IPS-18a (cell line): Measurements from ENCODE around the gene RBM46.
A peak's percentile ranks its signal among the peaks of the same experiment; 100 is the strongest.

ENCODE experiments used
- H3K27ac ChIP-seq: one replicate; pipeline ENCODE4 v1.5.1; 2013; ENCODE audit warnings: low read length
- H3K27me3 ChIP-seq: one replicate; pipeline ENCODE4 v1.6.1; 2013; ENCODE audit warnings: mild to moderate bottlenecking, low read length; ENCODE audit not compliant: control insufficient read depth, insufficient read depth
- H3K36me3 ChIP-seq: one replicate; pipeline ENCODE4 v1.6.1; 2013; ENCODE audit warnings: low read depth, low read length; ENCODE audit not compliant: control insufficient read depth
- H3K4me1 ChIP-seq: one replicate; pipeline ENCODE4 v1.6.1; 2013; ENCODE audit warnings: low read depth, low read length; ENCODE audit not compliant: control insufficient read depth
- H3K4me3 ChIP-seq: one replicate; pipeline ENCODE4 v1.5.1; 2013; ENCODE audit warnings: low read length
- H3K9ac ChIP-seq: one replicate; pipeline ENCODE4 v1.6.1; 2013; ENCODE audit warnings: mild to moderate bottlenecking, low read length, moderate library complexity
- H3K9me3 ChIP-seq: one replicate; pipeline ENCODE4 v1.6.1; 2013; ENCODE audit warnings: low read depth, low read length; ENCODE audit not compliant: control insufficient read depth

Gene RBM46

GRCh38 chr4:154744341-154744926 lies 36.6 kb upstream of the RBM46 start:
- Histone ChIP-seq H3K27me3 (peaks cover 70% of the 10 kb centered on the region), H3K4me1 (peaks cover 25% of the 10 kb centered on the region), H3K36me3 (peaks cover 6% of the 10 kb centered on the region), H3K9me3 (no peaks in the 10 kb centered on the region), H3K4me3 (peak overlapping the region; percentile 79), H3K27ac (no peak overlapping the region), H3K9ac (peak overlapping the region; percentile 56)

GRCh38 chr4:154757713-154758112 lies 23.4 kb upstream of the RBM46 start:
- Histone ChIP-seq H3K9ac (no peak overlapping the region), H3K27ac (no peak overlapping the region), H3K27me3 (no peaks in the 10 kb centered on the region), H3K36me3 (peaks cover 4% of the 10 kb centered on the region), H3K4me1 (no peaks in the 10 kb centered on the region), H3K4me3 (no peak overlapping the region), H3K9me3 (no peaks in the 10 kb centered on the region)

GRCh38 chr4:154760895-154761294 lies 20.2 kb upstream of the RBM46 start:
- Histone ChIP-seq H3K9ac (no peak overlapping the region), H3K4me3 (no peak overlapping the region), H3K27ac (no peak overlapping the region), H3K4me1 (no peaks in the 10 kb centered on the region), H3K9me3 (no peaks in the 10 kb centered on the region), H3K27me3 (no peaks in the 10 kb centered on the region), H3K36me3 (no peaks in the 10 kb centered on the region)

GRCh38 chr4:154778264-154778663 lies 2.8 kb upstream of the RBM46 start:
- no peaks in the 10 kb centered on the region for H3K4me1 ChIP-seq
- H3K36me3 ChIP-seq, result no peaks in the 10 kb centered on the region
- H3K4me3 ChIP-seq, result no peak overlapping the region
- no peak overlapping the region for H3K9ac ChIP-seq
- H3K9me3 ChIP-seq, result no peaks in the 10 kb centered on the region
- H3K27ac ChIP-seq, result no peak overlapping the region
- H3K27me3 ChIP-seq, result no peaks in the 10 kb centered on the region

GRCh38 chr4:154779362-154779947 lies 1.6 kb upstream of the RBM46 start:
- Histone ChIP-seq H3K9ac (no peak overlapping the region), H3K27me3 (no peaks in the 10 kb centered on the region), H3K4me1 (no peaks in the 10 kb centered on the region), H3K9me3 (no peaks in the 10 kb centered on the region), H3K27ac (no peak overlapping the region), H3K4me3 (no peak overlapping the region), H3K36me3 (no peaks in the 10 kb centered on the region)

- H3K27ac ChIP-seq, result no peak overlapping the region
- no peak overlapping the region for H3K4me3 ChIP-seq
- no peaks in the 10 kb centered on the region for H3K36me3 ChIP-seq
- H3K4me1 ChIP-seq, result no peaks in the 10 kb centered on the region
- no peaks in the 10 kb centered on the region for H3K9me3 ChIP-seq
- H3K9ac ChIP-seq, result no peak overlapping the region
- H3K27me3 ChIP-seq, result no peaks in the 10 kb centered on the region
Measured at GRCh38 chr4:154781983-154782293, 866 bp downstream of the RBM46 start.

- Histone ChIP-seq H3K27me3 (no peaks in the 10 kb centered on the region), H3K9me3 (no peaks in the 10 kb centered on the region), H3K27ac (no peak overlapping the region), H3K4me3 (no peak overlapping the region), H3K9ac (no peak overlapping the region), H3K36me3 (no peaks in the 10 kb centered on the region), H3K4me1 (no peaks in the 10 kb centered on the region)
Measured at GRCh38 chr4:154807042-154807630, 26.1 kb downstream of the RBM46 start.

- Histone ChIP-seq H3K27ac (no peak overlapping the region), H3K4me3 (no peak overlapping the region), H3K4me1 (no peaks in the 10 kb centered on the region), H3K27me3 (no peaks in the 10 kb centered on the region), H3K9ac (no peak overlapping the region), H3K9me3 (no peaks in the 10 kb centered on the region), H3K36me3 (no peaks in the 10 kb centered on the region)
Measured at GRCh38 chr4:154818230-154818629, 37.2 kb downstream of the RBM46 start.

- H3K9me3 ChIP-seq, result no peaks in the 10 kb centered on the region
- no peaks in the 10 kb centered on the region for H3K27me3 ChIP-seq
- no peak overlapping the region for H3K9ac ChIP-seq
- no peaks in the 10 kb centered on the region for H3K36me3 ChIP-seq
- no peak overlapping the region for H3K4me3 ChIP-seq
- H3K27ac ChIP-seq, result no peak overlapping the region
- no peaks in the 10 kb centered on the region for H3K4me1 ChIP-seq
Measured at GRCh38 chr4:154822775-154823174, 41.7 kb downstream of the RBM46 start.

- peaks cover 4% of the 10 kb centered on the region for H3K9me3 ChIP-seq
- H3K36me3 ChIP-seq, result no peaks in the 10 kb centered on the region
- no peak overlapping the region for H3K27ac ChIP-seq
- H3K4me3 ChIP-seq, result no peak overlapping the region
- peaks cover 10% of the 10 kb centered on the region for H3K4me1 ChIP-seq
- H3K9ac ChIP-seq, result no peak overlapping the region
- H3K27me3 ChIP-seq, result no peaks in the 10 kb centered on the region
Measured at GRCh38 chr4:154836030-154836429, 55.0 kb downstream of the RBM46 start.

GRCh38 chr4:154836513-154836912 lies 55.4 kb downstream of the RBM46 start:
- Histone ChIP-seq H3K4me3 (no peak overlapping the region), H3K36me3 (no peaks in the 10 kb centered on the region), H3K9ac (no peak overlapping the region), H3K9me3 (peaks cover 4% of the 10 kb centered on the region), H3K27ac (no peak overlapping the region), H3K4me1 (peaks cover 10% of the 10 kb centered on the region), H3K27me3 (no peaks in the 10 kb centered on the region)

- Histone ChIP-seq H3K27me3 (no peaks in the 10 kb centered on the region), H3K27ac (no peak overlapping the region), H3K4me1 (peaks cover 10% of the 10 kb centered on the region), H3K4me3 (no peak overlapping the region), H3K36me3 (no peaks in the 10 kb centered on the region), H3K9ac (no peak overlapping the region), H3K9me3 (peaks cover 4% of the 10 kb centered on the region)
Measured at GRCh38 chr4:154838155-154838554, 57.1 kb downstream of the RBM46 start.
